GM12865 (cell line): ENCODE measurements around the gene SDC1.

ENCODE experiments used
- DNase-seq: peaks from one replicate; pipeline ENCODE4 v3.0.0; 2010; ENCODE audit warnings: low read depth
- H3K4me3 ChIP-seq: 2 replicates; pipeline ENCODE4 v1.5.1; 2011; ENCODE audit warnings: mild to moderate bottlenecking, low read depth, low read length, control low read depth
- TF ChIP-seq, protein P1 (sequence below): IDR thresholded peaks from 2 replicates; pipeline ENCODE4 v1.5.1; 2011; ENCODE audit warnings: low read length, control low read depth, low read depth, inconsistent platforms; ENCODE audit not compliant: insufficient read depth; ENCODE audit errors: missing control alignments

Gene SDC1

DNA sequence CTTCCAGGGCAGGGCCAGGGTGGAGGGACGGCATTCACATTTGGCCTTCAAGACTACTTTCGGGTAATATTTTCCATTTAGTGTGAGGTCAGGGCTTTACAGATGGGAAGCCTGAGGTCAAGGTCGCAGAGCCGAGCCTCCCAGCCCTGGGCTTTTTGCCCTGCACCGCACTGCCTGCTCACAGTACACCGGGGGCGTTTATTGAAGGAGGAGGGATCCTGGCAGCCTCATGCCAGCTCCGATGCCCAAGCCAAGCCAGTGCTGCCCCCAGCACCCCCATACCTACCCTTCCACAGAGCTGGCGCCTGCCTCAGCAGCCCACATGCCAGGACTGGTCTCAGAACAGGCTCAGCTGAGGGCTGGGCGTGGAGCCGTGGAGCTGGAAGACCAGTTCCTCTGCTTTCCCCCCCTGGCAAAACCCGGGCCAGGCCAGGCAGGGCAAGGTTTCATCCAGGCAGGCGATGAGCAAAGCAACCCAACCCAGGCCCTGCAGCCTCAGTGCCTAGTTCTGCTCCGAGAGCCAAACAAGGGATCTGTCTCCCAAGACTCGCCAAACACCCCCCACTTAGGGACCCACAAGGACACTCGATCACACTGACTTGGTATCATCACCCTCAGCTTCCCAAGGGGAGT is 11.9 kb downstream of the SDC1 start:
- DNase-seq: no peak
- H3K4me3 ChIP-seq: no peak overlapping the region
- TF ChIP-seq, protein P1, sequence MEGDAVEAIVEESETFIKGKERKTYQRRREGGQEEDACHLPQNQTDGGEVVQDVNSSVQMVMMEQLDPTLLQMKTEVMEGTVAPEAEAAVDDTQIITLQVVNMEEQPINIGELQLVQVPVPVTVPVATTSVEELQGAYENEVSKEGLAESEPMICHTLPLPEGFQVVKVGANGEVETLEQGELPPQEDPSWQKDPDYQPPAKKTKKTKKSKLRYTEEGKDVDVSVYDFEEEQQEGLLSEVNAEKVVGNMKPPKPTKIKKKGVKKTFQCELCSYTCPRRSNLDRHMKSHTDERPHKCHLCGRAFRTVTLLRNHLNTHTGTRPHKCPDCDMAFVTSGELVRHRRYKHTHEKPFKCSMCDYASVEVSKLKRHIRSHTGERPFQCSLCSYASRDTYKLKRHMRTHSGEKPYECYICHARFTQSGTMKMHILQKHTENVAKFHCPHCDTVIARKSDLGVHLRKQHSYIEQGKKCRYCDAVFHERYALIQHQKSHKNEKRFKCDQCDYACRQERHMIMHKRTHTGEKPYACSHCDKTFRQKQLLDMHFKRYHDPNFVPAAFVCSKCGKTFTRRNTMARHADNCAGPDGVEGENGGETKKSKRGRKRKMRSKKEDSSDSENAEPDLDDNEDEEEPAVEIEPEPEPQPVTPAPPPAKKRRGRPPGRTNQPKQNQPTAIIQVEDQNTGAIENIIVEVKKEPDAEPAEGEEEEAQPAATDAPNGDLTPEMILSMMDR: no peak

DNA sequence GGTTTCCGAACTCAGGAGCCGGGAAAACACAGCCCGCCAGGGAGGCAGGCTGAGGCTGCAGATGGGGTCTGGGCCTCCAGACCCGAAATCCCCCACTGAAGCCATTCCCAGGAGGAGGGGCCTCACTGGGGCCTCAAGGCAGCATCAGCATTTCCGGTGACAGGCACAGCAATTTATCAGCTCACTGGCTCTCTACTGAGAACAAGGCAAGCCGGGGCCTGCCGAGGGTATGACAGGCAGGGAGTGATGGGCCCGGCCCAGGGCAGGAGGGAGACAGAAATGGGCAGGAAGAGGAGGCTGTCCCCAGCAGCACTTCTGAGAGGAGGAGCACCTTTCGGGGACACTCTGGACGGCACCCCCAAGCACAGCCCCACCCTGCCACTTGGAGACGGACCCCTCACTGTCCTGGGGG is 12.5 kb downstream of the SDC1 start:
- TF ChIP-seq, protein P1: no peak
- H3K4me3 ChIP-seq: no peak overlapping the region
- peak; percentile 28 for DNase-seq

DNA sequence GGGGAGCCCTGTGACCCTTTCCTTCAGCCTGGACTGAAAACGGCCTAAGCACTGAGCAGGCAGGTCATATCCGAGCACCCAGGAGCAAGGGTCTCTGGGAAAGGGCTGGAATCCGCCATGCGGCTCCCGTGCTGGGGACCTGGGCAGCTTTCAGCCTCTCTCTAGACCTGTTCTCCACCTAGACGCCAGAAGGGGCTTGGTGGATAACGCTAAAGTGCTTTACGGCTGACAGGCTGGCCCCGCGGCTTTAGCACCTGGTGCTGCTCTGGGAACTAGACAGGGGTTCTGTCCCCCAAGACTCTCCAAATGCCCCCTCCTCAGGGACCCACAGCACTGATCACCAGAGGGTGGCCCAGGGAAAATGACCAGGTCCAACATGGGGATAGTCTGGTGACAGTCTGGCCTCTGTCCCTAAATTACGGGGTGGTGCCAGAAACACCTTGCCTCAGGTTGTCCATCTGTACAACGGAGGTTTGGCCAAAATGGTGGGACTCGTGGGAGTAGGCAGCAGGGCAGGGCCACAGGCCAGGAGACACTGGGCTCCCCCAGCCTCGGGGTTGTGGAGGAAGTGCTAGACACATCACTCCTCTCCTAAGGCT is 13.0 kb downstream of the SDC1 start:
- no peak overlapping the region for H3K4me3 ChIP-seq
- TF ChIP-seq, protein P1: no peak
- no peak for DNase-seq

DNA sequence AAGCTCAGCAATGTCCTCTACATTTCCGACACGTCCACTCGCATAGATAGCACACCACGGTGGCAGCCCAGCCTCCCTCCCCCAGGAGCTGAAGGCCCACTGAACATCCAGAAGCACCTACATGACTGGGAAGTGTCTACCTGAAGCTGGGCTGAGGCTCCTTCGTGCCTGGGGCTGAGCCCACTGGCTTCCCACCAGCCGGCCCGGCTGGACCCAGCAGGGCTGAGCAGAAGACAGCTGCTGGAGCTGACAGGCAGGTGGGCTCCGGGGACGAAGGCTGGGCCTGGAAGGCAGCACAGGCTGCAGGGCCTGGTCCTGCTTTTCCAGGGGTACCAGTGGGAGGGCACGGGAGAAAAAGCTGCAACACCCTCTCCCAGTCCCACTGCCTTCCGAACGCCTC is 13.5 kb downstream of the SDC1 start:
- DNase-seq: no peak
- TF ChIP-seq, protein P1: no peak
- no peak overlapping the region for H3K4me3 ChIP-seq

DNA sequence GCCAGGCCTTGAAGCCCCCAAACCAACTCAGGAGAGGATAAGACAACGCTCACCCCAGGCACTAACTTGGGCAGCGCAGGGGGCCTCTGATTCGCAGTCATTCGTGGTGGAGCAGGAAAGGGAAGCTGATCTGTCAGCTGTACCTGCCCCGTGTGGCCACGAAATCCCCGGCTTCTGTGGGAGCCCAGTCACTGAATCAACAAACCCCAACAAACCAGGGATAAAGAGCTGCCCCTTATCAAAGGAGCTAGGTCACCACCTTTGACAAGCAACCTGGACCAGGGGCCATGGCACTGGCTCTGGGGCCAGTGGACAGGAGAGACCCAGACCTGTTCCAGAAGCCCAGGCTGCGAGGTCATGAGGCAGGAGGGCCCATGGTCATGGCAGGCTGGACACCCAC is 14.5 kb downstream of the SDC1 start:
- no peak overlapping the region for H3K4me3 ChIP-seq
- TF ChIP-seq, protein P1: no peak
- DNase-seq: no peak

DNA sequence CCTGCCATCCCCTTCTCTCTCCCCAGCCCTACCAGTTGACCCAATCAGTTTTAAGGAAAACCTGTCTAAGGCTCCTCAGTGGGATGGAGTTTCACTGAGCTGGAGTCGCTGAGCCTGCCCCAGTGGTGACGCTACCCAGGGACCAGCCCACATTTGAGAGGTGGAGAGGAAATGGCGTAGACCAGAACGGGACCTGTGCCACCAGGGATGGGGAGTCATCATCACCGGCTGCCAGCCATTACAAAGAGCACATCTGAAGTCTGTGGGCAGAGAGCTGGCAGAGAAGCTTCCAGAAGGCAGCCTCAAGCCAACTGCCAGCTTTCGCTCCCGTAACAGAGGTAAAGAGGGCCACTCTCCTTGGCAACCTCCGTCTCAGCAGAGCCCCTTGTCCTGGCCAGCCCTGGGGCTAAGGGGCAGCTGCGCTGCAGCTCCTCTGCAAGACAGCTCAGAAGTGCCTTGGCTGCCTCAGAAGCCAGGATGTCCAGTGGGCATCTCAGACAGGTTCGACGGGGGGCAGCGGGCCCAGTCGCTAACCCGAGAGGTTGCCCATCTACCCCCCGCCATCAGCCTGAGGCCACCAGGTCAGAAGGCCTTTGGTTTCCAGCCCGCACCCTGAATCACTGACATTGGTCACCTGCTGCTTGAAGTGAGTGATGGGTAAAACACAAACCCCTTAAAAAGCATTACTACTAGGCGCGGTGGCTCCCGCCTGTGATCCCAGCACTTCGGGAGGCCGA is 15.4 kb downstream of the SDC1 start:
- DNase-seq: no peak
- TF ChIP-seq, protein P1: no peak
- H3K4me3 ChIP-seq: no peak overlapping the region

DNA sequence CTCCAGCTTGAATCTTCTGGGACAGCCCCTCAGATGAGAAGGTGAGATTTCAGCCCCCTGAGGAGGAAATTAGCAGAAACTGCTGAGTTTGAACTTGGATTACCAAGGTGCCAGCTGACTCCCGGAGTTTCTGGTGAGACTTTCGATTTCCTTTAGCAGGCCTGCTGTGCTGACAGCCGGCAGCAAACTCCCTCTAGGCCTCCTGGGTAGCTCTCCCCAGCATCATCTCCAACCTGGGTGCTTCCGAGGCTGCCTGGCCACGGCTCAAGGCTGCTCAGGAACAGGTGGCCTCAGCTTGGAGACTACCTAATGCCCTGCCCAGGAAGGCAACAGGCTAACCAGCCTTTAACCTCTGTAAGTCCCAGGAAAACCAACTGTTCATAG is 16.5 kb downstream of the SDC1 start:
- TF ChIP-seq, protein P1: no peak
- DNase-seq: peak; percentile 56
- H3K4me3 ChIP-seq: no peak overlapping the region
